Stimulated activated CD4-positive, alpha-beta T cell treated with anti-CD3 and anti-CD28 coated beads, TNF-alpha, amount 100 ng/mL, for 48 hours (primary cell): ENCODE results near the gene SH3RF3.

Source experiments
- DNase-seq, 3 donors: peaks; one replicate each; pipeline ENCODE4 v3.0.0-alpha.2; 2020; ENCODE audit warnings: low read depth in 3 of 3

SH3RF3 gene

GRCh38 chr2:109306190-109306589 lies 177.2 kb downstream of the SH3RF3 start:
- no peak for DNase-seq

- no peak for DNase-seq
Observed at GRCh38 chr2:109311771-109312170, 182.8 kb downstream of the SH3RF3 start.

GRCh38 chr2:109312902-109313301 lies 183.9 kb downstream of the SH3RF3 start:
- DNase-seq, result no peak

GRCh38 chr2:109313343-109313742 lies 184.3 kb downstream of the SH3RF3 start:
- no peak for DNase-seq

- DNase-seq, result no peak
Observed at GRCh38 chr2:109316091-109316490, 187.1 kb downstream of the SH3RF3 start.

- no peak for DNase-seq
Observed at GRCh38 chr2:109317471-109318095, 188.6 kb downstream of the SH3RF3 start.

DNA sequence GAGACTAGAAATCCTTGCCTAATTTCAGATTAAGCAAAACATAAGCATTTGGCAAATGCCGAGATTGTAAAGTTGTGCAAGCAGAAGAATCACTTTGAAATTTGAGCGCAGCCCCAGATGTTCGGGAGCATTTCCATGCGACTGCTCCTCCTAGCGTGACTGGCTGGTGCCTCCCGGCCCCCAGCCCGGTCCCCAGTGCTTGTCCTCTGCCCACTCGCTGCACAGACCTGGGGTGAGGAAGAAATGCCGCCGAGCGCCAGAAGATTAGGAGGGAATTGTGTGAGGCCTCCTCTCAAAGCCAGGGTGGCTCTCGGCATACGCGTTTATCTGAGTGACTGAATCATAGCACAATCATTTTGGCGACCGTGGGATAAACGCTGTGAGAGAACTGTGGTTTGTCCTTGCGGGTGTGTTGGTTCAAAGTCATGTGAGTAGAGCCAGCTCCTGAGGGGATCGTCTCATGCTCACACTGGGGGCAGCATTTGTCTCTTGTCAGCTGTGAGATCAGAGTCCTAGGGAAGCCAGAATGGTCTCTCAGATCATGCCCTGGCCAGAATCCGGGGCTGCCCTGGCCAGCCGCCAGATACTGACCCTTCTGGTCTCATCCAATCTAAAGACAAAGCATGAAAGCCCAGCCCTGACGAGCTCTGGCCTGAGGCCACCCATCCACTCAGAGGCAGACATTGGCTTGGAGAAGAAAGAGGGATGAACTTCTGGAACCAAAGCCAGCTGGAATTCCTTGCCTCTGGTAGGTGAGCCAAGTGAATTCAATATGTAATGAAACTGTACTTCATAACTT lies 189.3 kb downstream of the SH3RF3 start:
- no peak for DNase-seq

GRCh38 chr2:109318949-109319342 lies 189.9 kb downstream of the SH3RF3 start:
- DNase-seq, result no peak

DNA sequence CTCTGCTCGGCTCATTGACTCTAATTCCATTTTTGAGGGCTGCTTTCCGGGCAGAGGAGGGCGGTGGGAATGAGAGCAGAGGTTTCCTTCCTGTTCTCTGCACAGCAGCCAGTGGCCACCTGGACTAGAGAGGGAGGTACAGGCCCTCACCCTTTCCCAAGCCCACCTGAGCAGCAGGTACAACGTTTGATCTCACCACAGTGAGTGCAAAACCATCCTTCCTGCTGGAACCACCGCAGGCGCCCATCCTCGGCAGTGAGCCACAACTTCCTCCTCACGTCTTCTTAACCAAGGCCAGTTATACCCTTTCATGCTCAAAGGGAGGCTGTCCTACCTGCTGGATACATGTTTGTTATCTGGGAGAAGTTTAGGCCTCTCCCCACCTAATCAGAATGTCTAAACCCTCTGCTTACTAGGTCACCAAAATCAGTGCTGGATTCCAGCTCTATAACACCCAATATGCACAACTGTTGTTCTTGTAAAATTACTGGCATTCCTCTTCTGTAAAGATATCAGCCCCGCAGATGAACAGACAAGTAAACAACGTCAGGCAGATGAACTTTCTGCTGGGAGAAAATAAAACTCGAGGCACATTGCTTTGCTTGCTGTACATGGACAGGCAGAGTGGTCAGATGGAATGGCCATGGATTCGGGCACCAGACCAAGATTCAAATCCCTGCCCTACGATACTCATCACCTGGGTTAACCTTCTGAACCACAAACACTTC lies 191.4 kb downstream of the SH3RF3 start:
- no peak for DNase-seq

- no peak for DNase-seq
Observed at GRCh38 chr2:109321570-109321969, 192.6 kb downstream of the SH3RF3 start.

DNA sequence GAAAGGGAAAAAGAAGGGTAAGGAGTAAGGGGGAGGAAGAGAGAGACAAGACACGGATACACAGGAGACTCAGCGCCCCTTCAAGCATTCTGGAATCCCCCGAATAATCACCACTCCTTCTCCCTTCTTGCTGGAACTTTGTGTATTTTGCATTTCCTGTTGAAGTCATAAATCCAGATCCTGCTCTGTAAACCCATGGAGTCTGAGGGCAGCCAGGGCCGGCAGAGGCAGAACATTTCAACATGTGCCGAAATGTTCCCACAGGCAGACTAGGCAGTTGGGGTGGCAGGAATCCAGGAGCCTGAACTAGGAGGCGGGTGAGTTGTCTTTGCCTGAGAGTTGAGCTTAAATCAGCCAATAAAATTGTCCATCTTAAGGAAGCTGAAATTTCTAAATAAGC lies 193.1 kb downstream of the SH3RF3 start:
- DNase-seq, result no peak

DNA sequence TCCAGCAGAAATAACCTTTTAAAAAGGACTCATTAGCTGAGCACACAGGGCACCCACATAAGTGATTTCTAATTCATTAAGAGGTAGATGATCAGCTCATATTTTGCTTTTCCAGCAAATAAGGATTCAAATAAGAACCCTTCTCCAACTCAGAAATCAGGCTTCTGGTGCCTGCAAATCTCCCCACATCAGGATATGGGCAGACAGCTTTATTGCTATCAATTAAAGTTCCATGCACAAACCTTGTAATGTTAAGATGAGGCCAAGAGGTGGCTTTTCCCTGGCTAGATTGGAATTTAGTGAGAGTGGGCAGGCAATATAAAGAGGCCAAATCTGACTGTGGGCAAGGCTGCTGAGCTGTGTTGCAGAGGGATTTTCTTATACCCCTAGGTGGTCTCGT lies 193.6 kb downstream of the SH3RF3 start:
- no peak for DNase-seq

GRCh38 chr2:109324861-109325260 lies 195.9 kb downstream of the SH3RF3 start:
- DNase-seq, result no peak

- DNase-seq, result no peak
Observed at GRCh38 chr2:109325570-109325969, 196.6 kb downstream of the SH3RF3 start.

- no peak for DNase-seq
Observed at GRCh38 chr2:109326306-109326705, 197.3 kb downstream of the SH3RF3 start.

DNA sequence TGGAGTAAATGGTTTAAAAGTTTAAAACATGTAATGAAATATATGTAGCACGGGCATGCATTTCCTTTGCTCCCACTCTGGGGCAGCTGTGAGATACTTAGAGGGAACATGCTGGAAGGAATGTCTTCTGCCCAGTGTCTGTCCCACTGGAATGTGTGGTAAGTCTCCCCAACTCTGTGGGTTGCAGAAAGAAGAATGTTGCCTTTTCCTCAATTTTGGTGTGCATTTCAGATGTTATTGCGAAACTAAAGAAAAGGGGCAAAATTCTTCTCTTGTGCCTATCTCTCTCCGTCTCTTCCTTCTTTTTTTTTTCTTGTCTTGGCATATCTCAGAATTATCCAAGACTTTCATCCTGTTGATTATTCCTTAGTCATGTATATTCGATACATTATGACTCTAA lies 201.1 kb downstream of the SH3RF3 start:
- no peak for DNase-seq

DNA sequence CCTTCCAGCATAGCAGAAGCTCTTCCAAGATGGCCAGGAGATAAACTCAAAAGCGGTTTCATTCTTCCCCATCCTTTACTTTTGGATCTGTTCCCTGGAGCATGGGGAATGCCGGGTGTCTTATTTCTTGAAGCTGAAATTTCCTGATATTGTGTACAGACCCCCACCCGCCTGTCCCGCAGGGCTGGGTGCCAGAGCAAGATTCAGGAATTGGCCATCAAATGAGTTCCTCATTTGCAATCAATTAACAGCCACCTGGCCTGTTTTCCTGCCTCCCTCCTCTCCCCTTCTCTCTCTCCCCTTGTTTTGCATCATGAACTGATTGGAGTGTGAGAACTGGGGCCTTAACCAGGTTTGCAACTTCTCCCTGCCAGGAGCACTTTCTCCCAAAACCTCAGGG lies 202.1 kb downstream of the SH3RF3 start:
- no peak for DNase-seq

DNA sequence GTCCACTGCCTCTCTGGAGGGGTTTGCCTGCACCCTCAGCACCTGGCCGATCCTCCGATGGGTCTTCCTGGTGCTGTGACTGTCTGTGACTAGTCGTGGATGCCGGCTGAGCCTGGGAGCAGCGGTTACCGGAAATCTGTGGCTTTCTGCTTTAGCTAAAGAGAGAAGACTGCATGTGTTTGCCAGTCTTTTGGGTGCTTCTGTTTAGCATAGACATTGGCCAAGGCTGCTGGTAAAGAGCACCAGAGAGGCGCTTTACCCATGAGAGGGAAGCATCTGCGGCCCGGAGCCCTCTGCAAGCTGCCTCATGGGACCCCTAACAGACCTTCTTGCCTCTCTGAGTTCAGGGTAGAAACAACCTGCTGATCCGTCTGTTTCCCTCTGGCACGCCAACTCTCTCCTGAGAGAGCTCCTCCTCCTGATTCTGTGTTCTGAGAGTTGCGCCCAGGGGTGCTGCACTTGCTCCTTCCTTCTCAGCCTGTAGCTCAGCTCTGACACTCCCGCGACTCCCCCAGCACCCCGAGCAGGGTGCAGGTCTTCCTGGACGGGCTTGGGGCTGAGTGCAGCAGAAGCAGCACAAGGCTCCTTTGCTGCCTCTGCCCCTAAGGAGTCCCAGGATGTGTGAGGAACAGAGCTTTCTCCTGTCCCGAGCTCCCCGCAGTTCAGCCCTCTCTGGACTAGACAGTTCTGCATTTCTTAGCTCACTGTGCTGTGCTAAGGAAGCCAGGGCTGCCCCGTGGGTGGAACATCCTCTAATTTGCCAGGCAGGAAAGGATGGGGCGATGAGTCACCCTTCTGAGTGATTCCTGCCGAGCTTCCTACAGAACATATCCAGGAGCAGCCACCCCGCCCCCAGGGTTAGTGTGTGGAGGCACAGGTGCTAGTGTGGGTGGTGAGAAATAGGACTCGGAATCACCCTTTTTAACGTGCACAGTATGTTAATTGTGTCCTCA lies 203.2 kb downstream of the SH3RF3 start:
- DNase-seq, result no peak

DNA sequence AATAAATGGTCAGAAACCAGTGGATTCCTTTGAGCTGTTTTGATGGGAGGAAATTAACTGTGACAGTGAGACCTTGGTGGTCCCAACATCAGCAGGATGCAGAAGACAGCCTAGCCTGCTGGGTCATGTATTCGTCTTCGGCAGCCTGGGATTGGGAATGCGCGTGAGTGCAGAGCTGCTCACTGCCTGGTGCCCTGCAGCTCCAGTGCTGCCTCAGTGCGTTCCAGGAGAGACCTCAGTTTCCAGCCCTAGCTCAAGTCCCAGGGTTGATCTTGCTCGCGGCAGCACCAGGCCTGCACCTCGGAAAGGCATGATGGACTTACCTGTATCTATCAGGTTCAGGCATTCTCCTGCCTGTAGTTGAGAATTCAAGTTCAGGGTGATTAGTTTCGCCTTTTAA lies 203.9 kb downstream of the SH3RF3 start:
- DNase-seq, result no peak

- no peak for DNase-seq
Observed at GRCh38 chr2:109333414-109334210, 204.6 kb downstream of the SH3RF3 start.

DNA sequence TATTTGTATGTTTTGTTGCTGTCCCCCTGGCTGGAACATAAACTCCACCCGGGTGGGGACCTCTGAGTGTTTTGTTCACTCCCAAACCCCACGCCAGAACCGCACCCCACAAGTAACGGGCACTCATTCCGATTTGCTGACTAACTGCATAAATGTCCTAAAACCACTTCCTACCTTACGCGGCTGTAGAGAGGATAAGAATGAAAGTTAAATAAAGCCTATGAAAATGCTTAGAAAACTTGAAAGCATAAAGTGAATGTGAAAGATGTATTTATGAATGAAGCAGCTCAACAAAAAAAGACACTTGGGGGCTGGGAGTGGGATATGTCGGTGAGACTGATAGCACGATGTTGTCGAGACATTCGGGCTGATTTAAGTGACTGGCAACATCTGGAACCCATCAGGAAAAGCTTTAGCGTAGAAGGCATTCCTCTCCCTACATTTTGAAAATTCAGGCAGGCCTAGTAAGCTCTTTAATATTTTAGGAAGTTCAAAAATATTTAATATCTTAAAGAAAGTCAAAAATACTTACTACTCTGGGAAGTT lies 206.7 kb downstream of the SH3RF3 start:
- DNase-seq, result no peak
